NCI-H128 (cell line): Measurements from ENCODE around the gene INSM1.

Experiments used
- DNase-seq: peaks from one replicate; lab custom pipeline; 2025; ENCODE audit not compliant: unreplicated experiment; lab: John Stamatoyannopoulos, UW

The INSM1 gene

GRCh38 chr20:20360464-20360863, 7.4 kb upstream of the INSM1 start:
- DNase-seq, result no peak

- peak; percentile 82 for DNase-seq
These were observed 5.0 kb upstream of the INSM1 start for GRCh38 chr20:20362774-20363433.

- no peak for DNase-seq
These were observed 4.5 kb upstream of the INSM1 start for GRCh38 chr20:20363434-20363798.

- peak; percentile 91 for DNase-seq
These were observed 3.9 kb upstream of the INSM1 start for GRCh38 chr20:20363799-20364592.

GRCh38 chr20:20364593-20365479, 3.1 kb upstream of the INSM1 start:
- DNase-seq, result no peak

- peak; percentile 44 for DNase-seq
These were observed 2.3 kb upstream of the INSM1 start for GRCh38 chr20:20365480-20366161.

- DNase-seq, result no peak
These were observed 1.4 kb upstream of the INSM1 start for GRCh38 chr20:20366551-20366875.

GRCh38 chr20:20366876-20367574, 879 bp upstream of the INSM1 start:
- DNase-seq, result peak; percentile 69

- no peak for DNase-seq
These were observed 730 bp downstream of the INSM1 start for GRCh38 chr20:20368418-20369249.

GRCh38 chr20:20369250-20370093, 1.6 kb downstream of the INSM1 start:
- DNase-seq, result no peak

- DNase-seq, result no peak
These were observed 2.2 kb downstream of the INSM1 start for GRCh38 chr20:20370094-20370575.

GRCh38 chr20:20371083-20371482, 3.2 kb downstream of the INSM1 start:
- no peak for DNase-seq

GRCh38 chr20:20371681-20372080, 3.8 kb downstream of the INSM1 start:
- DNase-seq, result no peak

GRCh38 chr20:20373091-20373571, 5.2 kb downstream of the INSM1 start:
- DNase-seq, result no peak

GRCh38 chr20:20375862-20376261, 8.0 kb downstream of the INSM1 start:
- no peak for DNase-seq

GRCh38 chr20:20386192-20386591, 18.3 kb downstream of the INSM1 start:
- no peak for DNase-seq

- DNase-seq, result no peak
These were observed 22.5 kb downstream of the INSM1 start for GRCh38 chr20:20390393-20390792.

- no peak for DNase-seq
These were observed 23.2 kb downstream of the INSM1 start for GRCh38 chr20:20391115-20391514.

GRCh38 chr20:20391766-20392165, 23.9 kb downstream of the INSM1 start:
- no peak for DNase-seq
